Measurements from ENCODE around the gene OR6C2. TPM values are rescaled to one million over a fixed set of nuclear protein-coding genes. Genes with fewer than 3 reads are reported as not detected.

Gene OR6C2
- not detected in 2 replicates for total RNA-seq

DNA sequence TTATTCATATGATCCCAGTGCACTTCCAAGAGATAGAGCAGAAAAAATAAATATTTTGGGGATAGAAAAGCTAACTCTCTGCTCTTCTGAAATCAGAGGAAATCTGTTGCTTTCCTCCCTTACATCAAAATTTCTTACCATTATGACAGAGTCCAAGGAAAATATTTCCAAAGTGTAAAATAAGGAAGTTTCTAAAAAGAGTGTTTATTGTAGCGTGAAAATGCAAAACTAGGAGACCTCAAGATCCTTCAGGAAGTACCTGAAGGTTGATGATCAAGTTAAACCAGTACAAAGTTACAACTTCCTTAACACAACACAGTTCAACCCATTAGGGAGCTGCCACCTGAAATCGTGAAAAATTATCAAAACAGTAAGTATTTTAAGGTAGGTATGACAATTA is at the start of gene OR6C2:
TSS of gene OR6C2 (plus strand) at position 301 of the 400 bp plus-strand sequence. CDS start 8,138 bp downstream, outside the sequence.

GRCh38 chr12:55400229-55400628 is 43.6 kb upstream of the OR6C2 start, which contains the start of gene OR6C65:
Gene OR6C65 (plus strand): TSS chr12:55400529. CDS start chr12:55400529, 0 bp downstream.

GRCh38 chr12:55425954-55426353 is 17.9 kb upstream of the OR6C2 start, which contains the start of gene OR6C76:
Gene OR6C76 (plus strand): TSS chr12:55426254. CDS start chr12:55426254, 0 bp downstream.

GRCh38 chr12:55470088-55470829 is 26.4 kb downstream of the OR6C2 start, which contains the start of gene OR6C70:
Gene OR6C70 (minus strand): TSS chr12:55470138. CDS start chr12:55470138, 0 bp downstream.

DNA sequence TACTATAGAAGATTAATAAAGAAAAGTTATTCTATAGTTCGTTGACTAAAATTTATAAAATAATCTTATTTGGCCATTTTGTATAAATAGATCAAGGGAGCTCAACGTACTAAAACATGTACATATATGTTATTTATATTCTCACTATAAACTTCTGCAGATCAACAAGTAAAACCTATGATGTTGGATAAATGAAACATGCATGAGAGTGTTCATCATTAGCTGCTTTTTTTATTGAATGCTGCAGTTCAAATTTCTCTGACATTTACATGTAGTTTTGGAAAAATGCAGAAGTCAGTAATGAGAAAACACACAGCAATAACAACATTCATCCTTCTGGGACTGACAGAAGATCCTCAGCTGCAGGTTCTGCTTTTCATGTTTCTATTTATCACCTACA is 48.2 kb downstream of the OR6C2 start, which contains the start of gene OR6C68:
TSS of gene OR6C68 (plus strand) at position 301 of the 400 bp plus-strand sequence. CDS start at position 301, 0 bp downstream.

Other genes starting within 250 kb of the OR6C2 start
- not detected in 2 replicates for gene OR10A7, start 223.1 kb upstream of the OR6C2 start, total RNA-seq
- not detected in 2 replicates for gene OR6C74, start 199.5 kb upstream of the OR6C2 start, total RNA-seq
- not detected in 2 replicates for gene OR6C6, start 147.5 kb upstream of the OR6C2 start, total RNA-seq
- not detected in 2 replicates for gene OR6C1, start 129.7 kb upstream of the OR6C2 start, total RNA-seq
- gene OR6C3, start 113.3 kb upstream of the OR6C2 start, total RNA-seq = not detected in 2 replicates
- not detected in 2 replicates for gene OR6C75, start 81.1 kb upstream of the OR6C2 start, total RNA-seq
- not detected in 2 replicates for gene OR6C65, start 43.5 kb upstream of the OR6C2 start, total RNA-seq
- not detected in 2 replicates for gene OR6C76, start 17.8 kb upstream of the OR6C2 start, total RNA-seq
- gene OR6C70, start 26.1 kb downstream of the OR6C2 start, total RNA-seq = not detected in 2 replicates
- gene OR6C68, start 48.3 kb downstream of the OR6C2 start, total RNA-seq = not detected in 2 replicates
- gene OR6C4, start 105.5 kb downstream of the OR6C2 start, total RNA-seq = not detected in 2 replicates
- gene OR2AP1, start 128.4 kb downstream of the OR6C2 start, total RNA-seq = not detected in 2 replicates
- gene OR10P1, start 192.8 kb downstream of the OR6C2 start, total RNA-seq = not detected in 2 replicates

All from articular chondrocyte of knee joint (primary cell).